HepG2 (cell line): Measurements from ENCODE around the gene SH3PXD2A. TPM values are rescaled to one million over a fixed set of nuclear protein-coding genes. Genes with fewer than 3 reads are reported as not detected.

Source experiments
- AKAP8 ChIP-seq: sonication (generic); formaldehyde crosslinking; IDR thresholded peaks from 2 replicates; pipeline ENCODE4 v1.5.1; 2020; ENCODE audit warnings: mild to moderate bottlenecking, missing genetic modification reagents
- DPF2 ChIP-seq: sonication (generic); formaldehyde crosslinking; IDR thresholded peaks from 2 replicates; pipeline ENCODE4 v1.4.0; 2020; ENCODE audit warnings: mild to moderate bottlenecking, low read depth, missing genetic modification reagents, borderline replicate concordance
- GABPB1 ChIP-seq: IDR thresholded peaks from 2 replicates; pipeline ENCODE4 v1.6.1; 2016; ENCODE audit warnings: mild to moderate bottlenecking, missing genetic modification reagents, moderate library complexity, missing compliant biosample characterization
- HMGA1 ChIP-seq: sonication (generic); formaldehyde crosslinking; conservative IDR thresholded peaks from 2 replicates; pipeline ENCODE4 v1.4.0; 2020; ENCODE audit warnings: missing genetic modification reagents
- MTA1 ChIP-seq: sonication (generic); formaldehyde crosslinking; IDR thresholded peaks from 2 replicates; pipeline ENCODE4 v1.4.0; 2020; ENCODE audit warnings: missing genetic modification reagents, mild to moderate bottlenecking, borderline replicate concordance
- SMARCC2 ChIP-seq: fragments of 450-650 bp; IDR thresholded peaks from 2 replicates; pipeline ENCODE4 v1.6.1; 2017; ENCODE audit warnings: antibody characterized with exemption, mild to moderate bottlenecking
- TARDBP ChIP-seq: sonication (generic); formaldehyde crosslinking; IDR thresholded peaks from 2 replicates; pipeline ENCODE4 v1.8.0; 2022; ENCODE audit warnings: mild to moderate bottlenecking, missing genetic modification reagents
- TEAD2 ChIP-seq: sonication (generic); formaldehyde crosslinking; IDR thresholded peaks from 2 replicates; pipeline ENCODE4 v1.9.0; 2021; ENCODE audit warnings: missing genetic modification reagents
- TFDP2 ChIP-seq: sonication (generic); formaldehyde crosslinking; IDR thresholded peaks from 2 replicates; pipeline ENCODE4 v1.4.0; 2020; ENCODE audit warnings: missing genetic modification reagents
- ZBTB1 ChIP-seq: sonication (generic); formaldehyde crosslinking; IDR thresholded peaks from 2 replicates; pipeline ENCODE4 v1.4.0; 2020; ENCODE audit warnings: missing genetic modification reagents, borderline replicate concordance
- ZGPAT ChIP-seq: IDR thresholded peaks from 2 replicates; pipeline ENCODE4 v1.6.1; 2016; ENCODE audit warnings: mild to moderate bottlenecking
- ZHX2 ChIP-seq, 2 experiments: sonication (generic) in 1 of 2; formaldehyde crosslinking in 1 of 2; IDR thresholded peaks; 2 replicates each; pipeline versions ENCODE4 v1.6.1 to v1.9.0; 2014 to 2022; ENCODE audit warnings: antibody characterized with exemption in 1 of 2, borderline replicate concordance in 1 of 2, inconsistent platforms in 1 of 2, low read depth in 1 of 2, missing genetic modification reagents in 1 of 2
- ZNF18 ChIP-seq: sonication (generic); formaldehyde crosslinking; IDR thresholded peaks from 2 replicates; pipeline ENCODE4 v1.8.0; 2022; ENCODE audit warnings: mild to moderate bottlenecking, missing genetic modification reagents; ENCODE audit not compliant: insufficient replicate concordance
- ZNF496 ChIP-seq: sonication (generic); formaldehyde crosslinking; IDR thresholded peaks from 2 replicates; pipeline ENCODE4 v1.8.1; 2023; ENCODE audit warnings: mild to moderate bottlenecking, moderate library complexity, missing genetic modification reagents; ENCODE audit not compliant: insufficient replicate concordance
- ZNF629 ChIP-seq: sonication (generic); formaldehyde crosslinking; conservative IDR thresholded peaks from 2 replicates; pipeline ENCODE4 v1.5.0; 2020; ENCODE audit warnings: missing genetic modification reagents
- ZNF652 ChIP-seq: IDR thresholded peaks from 2 replicates; pipeline ENCODE4 v1.6.1; 2016; ENCODE audit warnings: low read depth, borderline replicate concordance
- ZNF704 ChIP-seq: sonication (generic); formaldehyde crosslinking; IDR thresholded peaks from 2 replicates; pipeline ENCODE4 v1.8.1; 2023; ENCODE audit warnings: mild to moderate bottlenecking, inconsistent platforms, moderate library complexity, missing genetic modification reagents, borderline replicate concordance
- polyA plus RNA-seq, 8 experiments: library from polyadenylated mRNA; depleted of rRNA in 3 of 8; stranded (reverse) in 7 of 8; unstranded in 1 of 8; fragments of >200 nt; fragmentation: Illumina TruSeq in 4 of 8; extraction: Trizol in 4 of 8; gene quantifications; 2 replicates each; pipeline versions ENCODE4 v1.2.1 to v1.2.3, GENCODE V29; 2011 to 2016; ENCODE audit warnings: low read depth in 4 of 8, missing spikeins in 1 of 8, mixed read lengths in 1 of 8; ENCODE audit not compliant: insufficient read depth in 1 of 8
- total RNA-seq, 5 experiments: library from RNA; depleted of rRNA; stranded (reverse); fragments of >200 nt; fragmentation: Illumina TruSeq; extraction: Trizol; gene quantifications; 2 replicates each; pipeline ENCODE4 v1.2.3, GENCODE V29; 2016; ENCODE audit warnings: low read depth in 1 of 5

SH3PXD2A gene
- total and polyA plus RNA-seq, 2 of the 13 experiments (the other 11 are each of a cell fraction or from before 2014, with no cell fraction given): 11.1 to 11.3 TPM

- TF ChIP-seq DPF2 (CRISPR knock-in tag): no peak
- no peak for TF ChIP-seq ZNF496 (CRISPR knock-in tag)
- TF ChIP-seq ZBTB1: no peak
- no peak for TF ChIP-seq TEAD2 (CRISPR knock-in tag)
- no peak for TF ChIP-seq SMARCC2
- peak; percentile 46; the same call in 1 of the 2 replicates for TF ChIP-seq GABPB1 (CRISPR knock-in tag)
- TF ChIP-seq TFDP2: no peak
- TF ChIP-seq MTA1 (CRISPR knock-in tag): no peak
- peak; percentile 88 for TF ChIP-seq ZNF652
- no peak for TF ChIP-seq ZNF704
- no peak for TF ChIP-seq TARDBP (CRISPR knock-in tag)
- no peak for TF ChIP-seq ZHX2 (IDR thresholded peaks at IDR 0.05; ENCODE audit: low read depth)
- no peak for TF ChIP-seq ZHX2 (CRISPR knock-in tag; IDR thresholded peaks at IDR 0.05; ENCODE audit: borderline replicate concordance)
- TF ChIP-seq ZNF18 (CRISPR knock-in tag): no peak
- peak; percentile 4; the same call in 1 of the 2 replicates for TF ChIP-seq ZNF629
- no peak for TF ChIP-seq HMGA1 (CRISPR knock-in tag)
- TF ChIP-seq ZGPAT: peak; percentile 78
- TF ChIP-seq AKAP8 (CRISPR knock-in tag): no peak
Observed at GRCh38 chr10:103854265-103854685, 1.1 kb downstream of the SH3PXD2A start (continued).
